HG02884 (cell line): Measurements from ENCODE around the gene AHCTF1.
"Not testable (repeated sequence)": the region's sequence is repeated elsewhere in the genome, so short reads cannot be mapped to it uniquely, and the experiment has no call there.

ENCODE experiments used
- ATAC-seq: cut with Tn5 transposase; IDR thresholded peaks from one replicate; pipeline ENCODE4 v1.9.1; 2021; ENCODE audit warnings: mild to moderate bottlenecking, moderate library complexity; ENCODE audit not compliant: unreplicated experiment

AHCTF1 gene

GRCh38 chr1:246837418-246838117 lies 94.2 kb downstream of the AHCTF1 start:
- ATAC-seq: peak; percentile 69

DNA sequence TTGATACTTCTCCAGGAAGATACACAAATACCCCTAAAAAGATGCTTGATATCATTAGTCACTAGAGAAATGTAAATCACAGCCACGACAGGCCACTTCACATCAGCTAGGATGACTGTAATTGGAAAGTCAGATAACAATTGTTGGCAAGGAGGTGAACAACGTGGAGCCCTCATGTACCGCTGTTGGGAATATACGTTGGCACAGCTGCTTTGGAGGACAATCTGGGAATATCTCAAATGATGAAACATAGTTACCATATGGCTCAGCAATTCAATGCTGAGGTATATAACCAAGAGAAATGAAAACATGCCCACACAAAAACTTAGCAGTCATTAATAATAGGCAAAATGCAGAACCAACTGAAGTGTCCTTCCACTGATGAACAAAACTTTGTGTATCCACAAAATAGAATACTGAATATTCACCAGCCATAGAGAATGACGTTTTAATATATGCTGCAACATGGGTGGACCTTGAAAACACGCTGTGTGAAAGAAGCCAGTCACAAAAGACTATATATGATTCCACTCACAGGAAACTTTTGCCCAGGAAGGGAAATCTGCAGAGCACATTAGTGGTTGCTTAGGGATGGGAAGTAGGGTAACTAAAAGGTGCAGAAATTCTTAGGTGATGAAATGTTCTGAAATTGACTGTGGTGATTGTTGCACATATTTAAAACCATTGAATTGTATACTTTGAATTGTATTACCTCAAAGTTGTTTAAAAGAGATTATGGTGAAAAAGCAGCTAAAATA lies 95.4 kb downstream of the AHCTF1 start:
- ATAC-seq: no peak

DNA sequence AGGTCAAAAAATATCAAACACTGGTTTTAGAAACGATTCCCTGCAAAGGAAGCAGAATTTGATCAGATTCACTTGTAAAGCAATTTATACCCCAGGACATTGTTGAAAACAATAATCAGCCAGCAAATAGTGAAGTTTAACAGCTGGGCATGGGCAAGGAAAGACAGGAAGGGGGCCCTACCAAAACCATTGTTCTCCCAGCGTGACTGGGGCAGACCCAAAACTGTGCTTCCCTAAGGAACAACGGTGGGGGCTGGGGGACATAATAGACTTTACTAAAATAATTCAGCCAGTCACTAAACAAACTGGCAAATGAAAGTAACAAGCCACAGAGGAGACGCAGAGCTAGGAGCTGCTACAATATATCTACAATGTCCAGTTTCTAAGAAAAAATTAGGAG lies 100.2 kb downstream of the AHCTF1 start:
- ATAC-seq: no peak

GRCh38 chr1:246828818-246829217 lies 102.9 kb downstream of the AHCTF1 start:
- no peak for ATAC-seq

GRCh38 chr1:246827396-246827795 lies 104.4 kb downstream of the AHCTF1 start:
- no peak for ATAC-seq

- ATAC-seq: no peak
Observed at GRCh38 chr1:246825557-246826175, 106.1 kb downstream of the AHCTF1 start.

GRCh38 chr1:246824541-246824940 lies 107.2 kb downstream of the AHCTF1 start:
- ATAC-seq: no peak

DNA sequence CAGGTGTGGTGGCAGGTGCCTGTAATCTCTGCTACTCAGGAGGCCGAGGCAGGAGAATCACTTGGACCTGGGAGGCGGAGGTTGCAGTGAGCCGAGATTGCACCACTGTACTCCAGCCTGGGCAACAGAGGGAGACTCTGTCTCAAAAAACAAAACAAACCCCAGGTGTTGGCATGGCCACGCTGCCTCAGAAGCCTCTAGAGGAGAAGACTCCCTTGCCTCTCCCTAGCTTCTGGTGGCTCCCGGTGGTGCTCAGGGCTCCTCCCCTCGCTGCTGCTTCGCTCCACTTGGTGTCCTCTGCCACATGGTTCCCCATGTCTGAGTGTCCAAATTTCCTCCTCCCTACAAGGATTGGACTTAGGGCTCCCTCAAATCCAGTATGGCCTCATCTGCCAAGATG lies 109.6 kb downstream of the AHCTF1 start:
- not testable (repeated sequence) for ATAC-seq

- no peak for ATAC-seq
Observed at GRCh38 chr1:246820666-246821065, 111.1 kb downstream of the AHCTF1 start.

DNA sequence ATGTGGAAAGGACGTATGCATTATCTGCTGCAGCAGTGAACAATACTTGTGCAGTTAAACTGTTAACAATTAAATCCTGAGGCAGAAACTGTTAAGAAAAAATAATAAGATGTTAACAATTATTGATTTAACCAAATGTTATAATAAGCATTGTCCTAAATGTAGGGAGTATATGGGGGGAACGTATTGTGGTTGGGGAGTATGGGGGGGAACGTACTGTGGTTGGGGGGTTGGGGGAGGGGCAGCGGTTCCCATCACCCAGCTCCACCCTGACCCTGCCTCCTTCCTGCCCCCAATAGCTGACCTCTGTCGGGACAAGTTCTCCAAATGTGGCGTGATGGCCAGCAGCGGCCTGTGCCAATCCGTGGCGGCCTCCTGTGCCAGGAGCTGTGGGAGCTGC lies 114.0 kb downstream of the AHCTF1 start:
- ATAC-seq: not testable (repeated sequence)

DNA sequence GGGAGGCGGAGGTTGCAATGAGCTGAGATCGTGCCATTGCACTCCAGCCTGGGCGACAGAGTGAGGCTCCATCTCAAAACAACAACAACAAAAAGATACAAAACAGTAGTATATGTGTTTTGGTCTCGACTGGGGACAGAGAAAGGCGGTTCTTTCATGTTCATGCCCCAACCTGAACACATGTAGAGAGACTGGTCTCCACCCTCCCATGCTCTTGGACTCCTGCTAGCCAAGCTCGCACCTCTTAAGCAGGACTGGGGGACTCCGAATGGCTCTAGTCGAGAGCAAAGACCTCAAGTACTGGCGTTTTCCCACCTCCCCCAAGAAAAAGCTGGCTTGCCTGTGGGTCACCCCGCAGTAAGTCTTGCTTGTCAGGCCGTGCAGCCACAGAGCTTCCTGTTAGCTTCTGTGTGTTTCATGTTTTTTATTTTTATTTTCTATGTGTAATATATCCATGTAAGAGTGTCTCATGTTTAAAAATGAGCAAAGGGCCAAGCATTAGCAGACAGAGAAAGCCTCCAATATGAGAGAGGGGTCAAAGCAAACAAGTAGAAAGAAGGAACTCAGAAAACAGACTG lies 116.0 kb downstream of the AHCTF1 start:
- ATAC-seq: peak; percentile 84

GRCh38 chr1:246814890-246815289 lies 116.9 kb downstream of the AHCTF1 start:
- no peak for ATAC-seq

DNA sequence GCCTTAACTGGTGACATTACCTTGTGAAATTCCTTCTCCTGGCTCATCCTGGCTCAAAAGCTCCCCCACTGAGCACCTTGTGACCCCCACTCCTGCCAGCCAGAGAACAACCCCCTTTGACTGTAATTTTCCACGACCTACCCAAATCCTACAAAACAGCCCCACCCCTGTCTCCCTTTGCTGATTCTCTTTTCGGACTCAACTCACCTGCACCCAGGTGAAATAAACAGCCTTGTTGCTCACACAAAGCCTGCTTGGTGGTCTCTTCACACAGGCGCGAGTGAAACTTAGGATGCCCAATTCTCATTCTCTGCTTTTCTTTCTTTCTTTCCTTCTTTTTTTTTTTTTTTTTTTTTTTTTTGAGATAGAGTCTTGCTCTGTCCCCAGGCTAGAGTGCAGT lies 118.4 kb downstream of the AHCTF1 start:
- ATAC-seq: not testable (repeated sequence)

- ATAC-seq: no peak
Observed at GRCh38 chr1:246811985-246812384, 119.8 kb downstream of the AHCTF1 start.

DNA sequence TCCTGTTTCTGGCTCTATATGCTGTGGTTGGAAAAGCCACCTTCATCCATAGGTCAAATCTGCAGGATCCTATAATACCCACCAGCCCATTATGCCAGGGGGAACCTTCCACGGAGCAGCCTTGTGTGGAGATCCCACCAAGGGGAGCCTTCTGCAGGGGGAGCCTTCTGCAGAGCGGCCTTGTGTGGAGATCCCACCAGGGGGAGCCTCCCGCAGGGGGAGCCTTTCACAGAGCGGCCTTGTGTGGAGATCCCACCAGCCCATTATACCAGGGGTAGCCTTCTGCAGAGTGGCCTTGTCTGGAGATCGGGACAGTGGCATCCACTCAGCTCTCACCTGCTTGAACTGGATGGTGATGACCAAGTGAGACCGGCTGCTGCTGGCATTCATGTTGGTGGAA lies 122.3 kb downstream of the AHCTF1 start:
- ATAC-seq: no peak

DNA sequence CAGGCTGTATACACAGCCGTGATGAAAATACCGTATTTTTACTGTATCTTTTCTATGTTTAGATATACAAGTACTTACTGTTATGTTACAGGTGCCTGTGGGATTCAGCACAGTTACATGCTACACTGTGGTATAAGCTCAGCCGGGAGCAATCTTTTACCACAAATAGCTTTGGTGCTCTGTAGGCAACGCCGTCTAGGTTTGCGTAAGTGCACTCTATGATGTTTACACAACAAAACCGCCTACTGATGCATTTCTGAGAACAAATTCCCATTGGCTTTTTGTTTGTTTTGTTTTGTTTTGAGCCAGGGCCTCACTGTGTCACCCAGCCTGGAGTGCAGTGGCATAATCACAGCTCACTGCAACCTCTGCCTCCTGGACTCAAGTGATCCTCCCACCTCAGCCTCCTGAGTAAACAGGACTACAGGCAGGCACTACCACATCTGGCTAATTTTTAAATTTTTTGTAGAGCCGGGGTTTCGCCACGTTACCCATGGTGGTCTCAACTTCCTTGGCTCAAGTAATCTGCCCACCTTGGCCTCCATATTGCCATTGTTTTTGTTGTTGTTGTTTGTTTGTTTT lies 126.5 kb downstream of the AHCTF1 start:
- no peak for ATAC-seq

DNA sequence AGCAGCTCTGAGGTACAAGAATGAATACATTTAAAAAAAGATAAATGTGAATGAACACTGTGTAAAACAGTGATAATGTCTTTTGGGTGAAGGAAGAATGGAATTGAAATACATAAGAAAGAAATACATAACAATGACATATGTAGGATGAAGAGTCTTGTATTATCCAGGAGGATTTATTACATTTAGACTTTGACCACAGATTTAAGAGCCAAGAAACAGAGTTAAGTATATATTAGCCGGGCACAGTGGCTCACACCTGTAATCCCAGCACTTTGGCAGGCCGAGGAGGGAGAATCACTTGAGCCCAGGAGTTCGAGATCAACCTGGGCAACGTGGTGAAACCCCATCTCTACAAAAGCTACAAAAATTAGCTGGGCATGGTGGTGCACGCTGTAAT lies 127.9 kb downstream of the AHCTF1 start:
- ATAC-seq: no peak

- no peak for ATAC-seq
Observed at GRCh38 chr1:246803373-246803772, 128.4 kb downstream of the AHCTF1 start.

DNA sequence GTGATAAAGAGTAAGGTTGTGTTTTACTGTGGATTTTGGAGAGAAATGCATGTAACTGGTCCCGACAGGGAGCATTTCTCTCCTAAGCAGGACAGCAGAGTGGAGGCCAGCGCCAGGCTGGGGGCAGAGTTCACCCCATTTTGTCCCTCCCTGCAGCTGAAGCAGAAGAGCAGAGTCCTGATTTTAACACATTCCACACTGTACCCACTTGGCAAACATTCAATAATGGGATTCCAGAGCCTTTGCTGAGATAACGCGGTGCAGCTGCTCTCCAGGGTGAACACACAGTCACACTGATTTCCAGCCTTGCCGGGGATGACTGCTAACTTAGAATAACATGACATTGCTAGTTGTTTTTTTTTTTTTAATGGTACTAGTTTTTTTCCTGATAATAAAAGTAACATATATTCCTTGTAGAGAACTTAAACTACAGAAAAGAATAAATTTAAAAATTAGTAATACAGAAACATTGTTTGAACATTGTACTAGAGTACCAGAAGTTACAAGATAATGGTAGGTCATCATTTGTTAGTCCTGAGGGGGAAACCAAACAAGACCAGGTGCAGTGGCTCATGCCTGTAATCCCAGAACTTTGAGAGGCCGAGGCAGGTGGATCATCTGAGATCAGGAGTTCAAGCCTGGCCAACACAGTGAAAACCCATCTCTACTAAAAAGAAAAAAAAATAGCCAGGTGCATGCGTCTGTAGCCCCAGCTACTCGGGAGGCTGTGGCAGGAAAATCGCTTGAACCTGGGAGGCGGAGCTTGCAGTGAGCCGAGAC lies 130.3 kb downstream of the AHCTF1 start:
- no peak for ATAC-seq

GRCh38 chr1:246800756-246801155 lies 131.0 kb downstream of the AHCTF1 start:
- ATAC-seq: no peak

DNA sequence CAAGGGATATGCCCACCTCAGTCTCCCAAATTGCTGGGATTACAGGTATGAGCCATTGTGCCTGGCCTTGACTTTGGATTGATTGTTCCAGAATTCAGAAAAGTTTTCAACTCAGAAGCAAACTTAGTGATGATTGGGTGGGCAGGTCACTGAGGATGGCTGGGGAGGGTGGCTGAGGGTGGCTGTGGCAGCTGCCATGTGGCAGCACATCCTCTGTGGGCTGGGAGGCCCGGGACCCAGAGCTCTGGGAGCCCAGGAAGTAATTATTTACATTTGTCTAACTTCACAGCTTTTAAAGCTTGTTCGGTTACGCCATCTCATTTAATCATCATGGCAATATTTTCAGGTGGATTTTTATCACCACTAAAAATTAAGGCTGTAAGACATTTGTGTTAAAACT lies 131.4 kb downstream of the AHCTF1 start:
- no peak for ATAC-seq
